Memory B cell (primary cell): ENCODE data around the gene SZRD1.
A peak's percentile ranks its signal among the peaks of the same experiment; 100 is the strongest.

Experiments used
- ATAC-seq: fragments of 150-1000 bp; cut with Tn5 transposase; 2 replicates; pipeline ENCODE4 v1.10.0; 2021; ENCODE audit warnings: low read depth, mild to moderate bottlenecking, moderate library complexity
- DNase-seq, 2 donors: peaks; one replicate each; pipeline ENCODE4 v3.0.0; 2022; ENCODE audit warnings: low spot score in 2 of 2
- H3K27ac Mint-ChIP-seq: one replicate; pipeline ENCODE4 v1.8.0; 2022; ENCODE audit warnings: mild to moderate bottlenecking, moderate library complexity, mixed read lengths
- H3K27me3 Mint-ChIP-seq: one replicate; pipeline ENCODE4 v1.8.0; 2022; ENCODE audit warnings: mixed read lengths
- H3K36me3 Mint-ChIP-seq: one replicate; pipeline ENCODE4 v1.8.0; 2022; ENCODE audit warnings: mild to moderate bottlenecking, mixed read lengths
- H3K4me1 Mint-ChIP-seq: one replicate; pipeline ENCODE4 v1.8.0; 2022; ENCODE audit warnings: mixed read lengths
- H3K4me3 Mint-ChIP-seq: one replicate; pipeline ENCODE4 v1.8.0; 2022; ENCODE audit warnings: mild to moderate bottlenecking, moderate library complexity, mixed read lengths
- H3K9me3 Mint-ChIP-seq: one replicate; pipeline ENCODE4 v1.8.0; 2022; ENCODE audit warnings: mixed read lengths

Gene SZRD1

DNA sequence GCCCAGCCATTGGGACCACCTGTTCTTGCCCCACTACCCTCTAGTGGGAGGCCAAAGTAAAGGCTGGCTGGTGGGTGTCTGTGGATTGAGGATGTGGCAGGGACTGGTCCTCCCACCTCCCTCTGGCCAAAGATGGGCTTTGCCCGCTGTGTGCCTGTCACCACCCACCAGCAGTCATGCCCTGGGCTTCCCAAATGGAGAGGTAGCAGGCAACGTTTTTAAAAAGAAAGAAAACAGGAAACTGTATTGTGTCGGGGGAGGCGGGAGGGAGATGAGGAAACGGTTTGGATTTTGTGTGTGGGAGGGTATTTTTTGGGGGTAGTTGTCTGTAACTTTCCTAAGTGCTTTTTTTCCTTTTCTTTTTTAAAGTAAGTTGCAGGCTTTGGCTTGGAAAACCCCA is 30.1 kb downstream of the SZRD1 start:
- Mint-ChIP-seq H3K27me3 (no peaks in the 10 kb centered on the region), H3K36me3 (peaks cover 23% of the 10 kb centered on the region), H3K27ac (peak overlapping the region; percentile 55), H3K9me3 (no peaks in the 10 kb centered on the region), H3K4me1 (peaks cover 8% of the 10 kb centered on the region), H3K4me3 (no peak overlapping the region)
- ATAC-seq, result no peak
- no peak for DNase-seq

DNA sequence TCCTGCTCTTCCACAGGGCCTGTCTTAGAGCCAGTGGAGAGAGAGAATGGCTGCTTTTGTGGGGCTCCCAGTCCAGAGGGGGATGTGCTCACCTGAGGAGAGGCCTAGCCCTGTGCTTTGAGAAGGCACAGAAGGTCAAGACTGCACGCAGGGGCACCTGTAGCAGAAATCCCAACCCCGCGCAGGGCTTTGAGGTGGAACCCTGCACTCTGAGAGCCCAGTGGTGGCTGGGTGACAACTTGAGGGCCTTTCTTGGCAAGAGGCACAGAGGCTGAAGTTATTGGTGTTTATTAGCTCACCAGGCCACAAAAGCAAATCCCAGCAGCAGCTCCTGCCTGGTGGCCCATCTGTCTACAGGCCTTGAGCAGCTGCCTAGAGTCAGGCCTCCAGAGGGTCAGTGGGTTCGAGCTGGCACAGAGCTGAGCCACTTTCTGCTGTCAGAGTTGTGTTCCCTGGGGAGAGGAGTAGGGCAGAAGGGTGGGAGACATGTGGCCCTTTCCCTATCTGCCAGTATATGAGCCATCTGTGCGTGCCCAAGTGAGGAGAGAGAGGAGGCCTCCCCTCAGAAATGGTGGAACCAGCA is 31.4 kb downstream of the SZRD1 start:
- DNase-seq (no peak), ATAC-seq (no peak)
- Mint-ChIP-seq H3K9me3 (no peaks in the 10 kb centered on the region), H3K4me3 (no peak overlapping the region), H3K4me1 (no peaks in the 10 kb centered on the region), H3K27ac (peak overlapping the region; percentile 60), H3K27me3 (no peaks in the 10 kb centered on the region), H3K36me3 (peaks cover 12% of the 10 kb centered on the region)

DNA sequence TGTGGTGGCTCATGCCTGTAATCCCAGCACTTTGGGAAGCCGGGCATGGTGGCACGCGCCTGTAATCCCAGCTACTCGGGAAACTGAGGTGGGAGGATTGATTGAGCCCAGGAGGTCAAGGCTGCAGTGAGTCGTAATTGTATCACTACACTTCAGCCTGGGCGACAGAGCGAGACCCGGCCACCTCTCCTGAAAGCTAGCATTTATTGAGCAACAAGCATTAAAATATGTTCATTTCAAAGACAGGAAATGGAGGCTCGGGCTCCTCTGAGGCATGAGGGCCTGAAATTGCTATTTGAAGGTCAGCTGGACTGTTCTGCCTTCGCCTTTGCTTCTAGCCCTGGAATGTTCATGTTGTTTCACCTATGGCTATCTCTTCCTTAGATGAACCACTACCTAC is 35.7 kb downstream of the SZRD1 start:
- no peak for DNase-seq
- no peak overlapping the region for H3K4me3 Mint-ChIP-seq
- no peaks in the 10 kb centered on the region for H3K9me3 Mint-ChIP-seq
- H3K4me1 Mint-ChIP-seq, result no peaks in the 10 kb centered on the region
- no peak for ATAC-seq
- peaks cover 2% of the 10 kb centered on the region for H3K27me3 Mint-ChIP-seq
- H3K27ac Mint-ChIP-seq, result no peak overlapping the region
- H3K36me3 Mint-ChIP-seq, result peaks cover 6% of the 10 kb centered on the region

GRCh38 chr1:16405441-16405840 is 38.4 kb downstream of the SZRD1 start:
- DNase-seq (no peak), ATAC-seq (no peak)
- Mint-ChIP-seq H3K4me3 (no peak overlapping the region), H3K27ac (no peak overlapping the region), H3K36me3 (no peaks in the 10 kb centered on the region), H3K4me1 (no peaks in the 10 kb centered on the region), H3K27me3 (peaks cover 2% of the 10 kb centered on the region), H3K9me3 (no peaks in the 10 kb centered on the region)

- ATAC-seq, result no peak
- Mint-ChIP-seq H3K27ac (no peak overlapping the region), H3K36me3 (no peaks in the 10 kb centered on the region), H3K4me3 (no peak overlapping the region), H3K4me1 (no peaks in the 10 kb centered on the region), H3K9me3 (no peaks in the 10 kb centered on the region), H3K27me3 (peaks cover 3% of the 10 kb centered on the region)
- DNase-seq, result no peak
Measured at GRCh38 chr1:16406868-16407267, 39.8 kb downstream of the SZRD1 start.

DNA sequence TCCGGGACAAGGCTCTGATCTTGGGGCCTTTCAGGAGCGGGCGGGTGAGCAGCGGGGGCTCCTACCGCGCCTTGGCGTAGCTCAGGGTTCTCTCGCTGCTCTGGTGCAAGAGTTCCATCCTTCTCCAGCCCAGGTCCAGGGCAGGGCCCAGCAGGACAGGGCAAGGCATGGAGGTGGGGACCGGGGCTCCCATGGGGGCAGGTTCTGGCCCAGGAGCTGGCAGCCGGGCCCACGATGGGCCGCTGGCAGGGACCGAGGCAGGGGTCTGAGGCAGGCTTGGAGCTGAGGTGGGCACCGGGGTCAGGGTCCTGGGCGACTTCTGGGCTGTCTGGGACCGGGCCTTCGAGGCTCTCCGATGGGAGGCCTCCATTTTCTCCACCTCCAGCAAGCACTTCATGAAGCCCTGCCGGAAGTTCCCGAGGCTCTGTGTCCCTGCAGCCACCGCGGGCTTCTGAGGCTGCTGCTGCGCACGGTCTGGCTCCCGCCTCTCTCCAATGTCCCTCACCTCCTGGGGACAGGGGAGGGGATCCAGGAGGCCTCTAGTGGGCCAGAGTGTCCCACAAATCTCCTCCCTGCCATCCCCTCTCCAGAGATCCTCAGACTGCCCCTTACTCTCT is 42.6 kb downstream of the SZRD1 start:
- DNase-seq (no peak), ATAC-seq (no peak)
- no peaks in the 10 kb centered on the region for H3K4me1 Mint-ChIP-seq
- H3K9me3 Mint-ChIP-seq, result no peaks in the 10 kb centered on the region
- H3K4me3 Mint-ChIP-seq, result no peak overlapping the region
- H3K27ac Mint-ChIP-seq, result no peak overlapping the region
- no peaks in the 10 kb centered on the region for H3K36me3 Mint-ChIP-seq
- H3K27me3 Mint-ChIP-seq, result peaks cover 5% of the 10 kb centered on the region

DNA sequence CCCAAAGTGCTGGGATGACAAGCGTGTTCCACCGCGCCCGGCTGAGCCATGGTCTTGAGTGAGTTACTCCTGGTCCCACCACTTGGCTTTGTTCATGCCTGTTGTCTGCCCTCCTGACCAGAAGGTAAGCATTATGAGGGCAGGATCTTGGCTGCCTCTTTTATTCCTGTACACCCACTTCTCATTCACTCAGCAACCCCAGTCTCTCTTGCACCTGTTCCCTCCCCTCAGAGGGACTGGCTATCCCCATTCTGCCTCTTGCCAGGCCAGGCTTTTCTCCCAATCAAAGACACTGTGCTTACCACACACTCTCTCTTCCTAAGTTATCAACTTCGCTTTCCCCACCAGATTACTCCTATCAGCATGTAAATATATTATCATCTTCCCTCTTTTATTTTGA is 43.8 kb downstream of the SZRD1 start:
- no peak overlapping the region for H3K27ac Mint-ChIP-seq
- H3K9me3 Mint-ChIP-seq, result no peaks in the 10 kb centered on the region

DNA sequence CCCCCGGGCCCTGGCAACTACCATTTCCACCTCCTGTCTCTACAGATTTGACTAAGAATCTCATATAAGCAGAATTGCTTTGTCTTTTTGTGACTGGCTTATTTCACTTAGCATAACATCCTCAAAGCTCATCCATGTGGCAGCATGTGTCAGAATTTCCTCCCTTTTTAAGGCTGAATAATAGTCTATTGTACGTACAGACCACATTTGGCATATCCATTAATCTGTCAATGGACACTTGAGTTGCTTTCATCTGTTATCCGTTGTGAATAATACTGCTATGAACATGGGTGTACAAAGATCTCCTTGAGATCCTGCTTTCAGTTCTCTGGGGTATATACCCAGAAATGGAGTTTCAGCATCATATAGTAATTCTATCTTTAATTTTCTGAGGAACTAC is 46.1 kb downstream of the SZRD1 start:
- H3K36me3 Mint-ChIP-seq, result no peaks in the 10 kb centered on the region
- no peaks in the 10 kb centered on the region for H3K9me3 Mint-ChIP-seq
- no peak overlapping the region for H3K27ac Mint-ChIP-seq
- no peak overlapping the region for H3K4me3 Mint-ChIP-seq
- H3K27me3 Mint-ChIP-seq, result peaks cover 5% of the 10 kb centered on the region
- no peaks in the 10 kb centered on the region for H3K4me1 Mint-ChIP-seq
- DNase-seq, result no peak
- no peak for ATAC-seq

More for the DNA sequence above, 43.8 kb downstream of the SZRD1 start:
- Mint-ChIP-seq H3K4me1 (no peaks in the 10 kb centered on the region), H3K36me3 (no peaks in the 10 kb centered on the region), H3K27me3 (peaks cover 5% of the 10 kb centered on the region), H3K4me3 (no peak overlapping the region)
- DNase-seq, result no peak
- no peak for ATAC-seq

DNA sequence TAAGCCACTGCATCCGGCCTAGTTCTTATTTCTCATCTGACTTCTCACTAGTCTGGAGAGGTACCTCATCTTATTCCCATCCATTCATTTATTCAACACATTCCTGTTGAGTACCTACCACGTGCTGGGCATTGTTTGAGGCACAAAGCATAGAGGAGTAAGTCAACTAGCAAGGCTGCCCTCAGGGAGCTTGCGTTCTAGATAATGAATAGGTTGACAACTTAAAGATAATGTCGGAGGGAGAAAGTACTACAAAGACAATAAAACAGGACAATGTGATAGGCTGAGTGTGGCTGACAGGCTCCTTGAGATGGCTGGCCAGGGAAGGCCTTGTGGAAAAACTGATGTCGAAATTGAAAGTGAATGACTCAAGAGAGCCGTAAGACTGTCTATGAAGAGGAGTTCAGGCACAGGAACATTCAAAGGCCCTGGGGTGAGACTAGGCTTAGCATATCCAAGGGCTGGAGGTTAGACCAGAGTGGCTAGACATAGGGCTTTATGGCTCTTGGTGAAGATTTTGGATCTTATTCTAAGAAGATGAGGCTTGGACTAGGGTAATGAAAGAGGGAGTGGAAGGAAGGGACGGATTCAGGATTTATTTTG is 51.9 kb downstream of the SZRD1 start:
- H3K9me3 Mint-ChIP-seq, result no peaks in the 10 kb centered on the region
- no peak overlapping the region for H3K27ac Mint-ChIP-seq
- peaks cover 14% of the 10 kb centered on the region for H3K27me3 Mint-ChIP-seq
- ATAC-seq (no peak), DNase-seq (no peak)
- no peak overlapping the region for H3K4me3 Mint-ChIP-seq
- peaks cover 17% of the 10 kb centered on the region for H3K4me1 Mint-ChIP-seq
- H3K36me3 Mint-ChIP-seq, result no peaks in the 10 kb centered on the region

- Mint-ChIP-seq H3K9me3 (no peaks in the 10 kb centered on the region), H3K4me1 (peaks cover 17% of the 10 kb centered on the region), H3K4me3 (peak overlapping the region; percentile 74), H3K27me3 (peaks cover 14% of the 10 kb centered on the region), H3K27ac (peak overlapping the region; percentile 60), H3K36me3 (no peaks in the 10 kb centered on the region)
- DNase-seq (peak; percentile 39 to 42), ATAC-seq (peak; percentile 98)
Measured at GRCh38 chr1:16420424-16421118, 53.5 kb downstream of the SZRD1 start.

- peaks cover 12% of the 10 kb centered on the region for H3K27me3 Mint-ChIP-seq
- peaks cover 17% of the 10 kb centered on the region for H3K4me1 Mint-ChIP-seq
- peak overlapping the region; percentile 60 for H3K27ac Mint-ChIP-seq
- DNase-seq (no peak), ATAC-seq (peak; percentile 2)
- no peaks in the 10 kb centered on the region for H3K9me3 Mint-ChIP-seq
- H3K36me3 Mint-ChIP-seq, result no peaks in the 10 kb centered on the region
- peak overlapping the region; percentile 74 for H3K4me3 Mint-ChIP-seq
Measured at GRCh38 chr1:16421201-16421600, 54.2 kb downstream of the SZRD1 start.

- no peaks in the 10 kb centered on the region for H3K9me3 Mint-ChIP-seq
- H3K4me3 Mint-ChIP-seq, result no peak overlapping the region
- no peak for DNase-seq
- no peaks in the 10 kb centered on the region for H3K36me3 Mint-ChIP-seq
- no peak overlapping the region for H3K27ac Mint-ChIP-seq
- no peak for ATAC-seq
- peaks cover 17% of the 10 kb centered on the region for H3K4me1 Mint-ChIP-seq
- peaks cover 12% of the 10 kb centered on the region for H3K27me3 Mint-ChIP-seq
Measured at GRCh38 chr1:16422041-16422440, 55.0 kb downstream of the SZRD1 start.

- H3K9me3 Mint-ChIP-seq, result no peaks in the 10 kb centered on the region
Measured at GRCh38 chr1:16425125-16426025, 58.3 kb downstream of the SZRD1 start.

DNA sequence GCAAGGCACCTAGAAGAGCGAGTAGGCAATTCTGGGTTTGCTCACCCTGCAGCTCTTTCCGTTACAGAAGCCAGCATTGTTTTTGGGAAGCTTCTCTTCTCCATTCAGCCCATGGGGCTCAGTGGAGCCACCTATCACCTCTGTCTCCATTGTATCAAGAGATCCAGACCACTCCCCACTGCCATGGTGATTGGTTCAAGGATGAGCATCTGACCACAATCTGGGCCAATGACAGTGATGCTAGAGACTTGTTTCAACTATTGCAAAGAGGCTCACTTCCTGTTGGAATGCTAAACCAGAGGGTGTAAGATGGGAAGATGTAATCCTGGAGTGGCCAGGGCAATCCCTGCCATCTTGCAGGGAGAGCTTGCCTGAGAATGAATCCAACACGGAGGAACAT is 63.6 kb downstream of the SZRD1 start:
- Mint-ChIP-seq H3K27me3 (no peaks in the 10 kb centered on the region), H3K36me3 (no peaks in the 10 kb centered on the region), H3K4me1 (peaks cover 13% of the 10 kb centered on the region), H3K4me3 (no peak overlapping the region), H3K9me3 (no peaks in the 10 kb centered on the region), H3K27ac (no peak overlapping the region)
- DNase-seq (no peak), ATAC-seq (no peak)

More at GRCh38 chr1:16425125-16426025, 58.3 kb downstream of the SZRD1 start:
- no peak for ATAC-seq
- H3K4me1 Mint-ChIP-seq, result peaks cover 10% of the 10 kb centered on the region
- peaks cover 4% of the 10 kb centered on the region for H3K27me3 Mint-ChIP-seq
- no peak overlapping the region for H3K27ac Mint-ChIP-seq
- no peaks in the 10 kb centered on the region for H3K36me3 Mint-ChIP-seq
- no peak overlapping the region for H3K4me3 Mint-ChIP-seq
- DNase-seq, result no peak
